ENCODE results near the gene PEMT. TPM values are rescaled to one million over a fixed set of nuclear protein-coding genes. Genes with fewer than 3 reads are reported as not detected.

PEMT gene
- total RNA-seq, 1 donor from 2014 or later = 31.1 TPM

GRCh38 chr17:17523731-17524490, 67.6 kb downstream of the PEMT start:
- no peak for TF ChIP-seq CTCF (IDR thresholded peaks at IDR 0.05)
- no peaks in the 10 kb centered on the region for H3K9me3 Mint-ChIP-seq (ENCODE audit: low read depth)
- no peaks in the 10 kb centered on the region for H3K36me3 Mint-ChIP-seq (ENCODE audit: low read depth)
- no peak for DNase-seq (ENCODE audit: low spot score)
- H3K27me3 Mint-ChIP-seq (ENCODE audit: low read depth) = no peaks in the 10 kb centered on the region
- H3K27ac Mint-ChIP-seq (ENCODE audit: unreplicated experiment) = no peak overlapping the region
- peaks cover 9% of the 10 kb centered on the region for H3K4me1 Mint-ChIP-seq (ENCODE audit: low read depth)
- H3K4me3 Mint-ChIP-seq (ENCODE audit: unreplicated experiment) = no peak overlapping the region

GRCh38 chr17:17523001-17523730, 68.3 kb downstream of the PEMT start:
- peak; percentile 9 for TF ChIP-seq CTCF (IDR thresholded peaks at IDR 0.05)
- peaks cover 9% of the 10 kb centered on the region for H3K4me1 Mint-ChIP-seq (ENCODE audit: low read depth)
- no peak for DNase-seq (ENCODE audit: low spot score)
- H3K27ac Mint-ChIP-seq (ENCODE audit: unreplicated experiment) = no peak overlapping the region
- H3K9me3 Mint-ChIP-seq (ENCODE audit: low read depth) = no peaks in the 10 kb centered on the region
- no peaks in the 10 kb centered on the region for H3K27me3 Mint-ChIP-seq (ENCODE audit: low read depth)
- no peaks in the 10 kb centered on the region for H3K36me3 Mint-ChIP-seq (ENCODE audit: low read depth)
- H3K4me3 Mint-ChIP-seq (ENCODE audit: unreplicated experiment) = no peak overlapping the region

- Mint-ChIP-seq H3K27me3 (ENCODE audit: low read depth) (no peaks in the 10 kb centered on the region), H3K4me3 (ENCODE audit: unreplicated experiment) (no peak overlapping the region), H3K4me1 (ENCODE audit: low read depth) (peaks cover 14% of the 10 kb centered on the region), H3K36me3 (ENCODE audit: low read depth) (no peaks in the 10 kb centered on the region), H3K9me3 (ENCODE audit: low read depth) (no peaks in the 10 kb centered on the region), H3K27ac (ENCODE audit: unreplicated experiment) (no peak overlapping the region)
- no peak for TF ChIP-seq CTCF (IDR thresholded peaks at IDR 0.05)
- no peak for DNase-seq (ENCODE audit: low spot score)
Observed at GRCh38 chr17:17520599-17521232, 70.8 kb downstream of the PEMT start.

GRCh38 chr17:17519886-17520285, 71.6 kb downstream of the PEMT start:
- TF ChIP-seq CTCF (IDR thresholded peaks at IDR 0.05) = no peak
- H3K4me3 Mint-ChIP-seq (ENCODE audit: unreplicated experiment) = no peak overlapping the region
- no peaks in the 10 kb centered on the region for H3K36me3 Mint-ChIP-seq (ENCODE audit: low read depth)
- DNase-seq (ENCODE audit: low spot score) = no peak
- H3K27me3 Mint-ChIP-seq (ENCODE audit: low read depth) = no peaks in the 10 kb centered on the region
- no peaks in the 10 kb centered on the region for H3K9me3 Mint-ChIP-seq (ENCODE audit: low read depth)
- H3K27ac Mint-ChIP-seq (ENCODE audit: unreplicated experiment) = no peak overlapping the region
- H3K4me1 Mint-ChIP-seq (ENCODE audit: low read depth) = peaks cover 14% of the 10 kb centered on the region

GRCh38 chr17:17518951-17519350, 72.6 kb downstream of the PEMT start:
- no peak for TF ChIP-seq CTCF (IDR thresholded peaks at IDR 0.05)
- peaks cover 13% of the 10 kb centered on the region for H3K4me1 Mint-ChIP-seq (ENCODE audit: low read depth)
- H3K27ac Mint-ChIP-seq (ENCODE audit: unreplicated experiment) = no peak overlapping the region
- no peaks in the 10 kb centered on the region for H3K9me3 Mint-ChIP-seq (ENCODE audit: low read depth)
- H3K36me3 Mint-ChIP-seq (ENCODE audit: low read depth) = no peaks in the 10 kb centered on the region
- no peak overlapping the region for H3K4me3 Mint-ChIP-seq (ENCODE audit: unreplicated experiment)
- DNase-seq (ENCODE audit: low spot score) = no peak
- no peaks in the 10 kb centered on the region for H3K27me3 Mint-ChIP-seq (ENCODE audit: low read depth)

All from chondrocyte (in vitro differentiated cells).